ENCODE measurements around the gene MOB3B. TPM values are rescaled to one million over a fixed set of nuclear protein-coding genes. Genes with fewer than 3 reads are reported as not detected.

MOB3B gene
- total RNA-seq, 1 experiment from 2014 or later = 0.19 TPM

DNA sequence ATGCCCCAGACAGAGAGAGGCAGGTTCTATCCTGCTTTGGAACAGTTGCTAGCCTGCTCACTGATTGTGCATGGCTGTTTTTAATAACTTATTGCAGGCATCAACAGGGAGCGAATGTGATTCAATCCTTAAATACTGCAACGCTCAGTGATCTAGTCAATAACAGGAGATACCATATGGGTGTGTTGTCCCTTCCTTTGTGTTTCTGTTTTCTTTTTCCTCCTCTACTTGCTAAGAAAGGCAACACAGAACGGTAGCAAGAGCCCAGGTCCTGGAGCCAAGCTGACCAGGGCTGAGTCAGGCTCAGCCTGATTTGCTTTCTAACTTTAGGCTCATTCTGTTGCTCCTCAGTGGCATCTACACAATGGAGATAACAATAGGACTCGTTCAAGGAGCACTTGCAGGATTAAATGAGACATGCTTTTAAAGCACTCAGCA, 134.1 kb downstream of the MOB3B start:
- Histone ChIP-seq H3K36me3 (ENCODE audit: insufficient read depth, low read length, poor library complexity, severe bottlenecking) (no peaks in the 10 kb centered on the region), H3K9me3 (ENCODE audit: low read depth, low read length, poor library complexity, severe bottlenecking) (no peaks in the 10 kb centered on the region), H3K27me3 (replicated peaks; ENCODE audit: insufficient read depth, low read depth, low read length, poor library complexity) (no peaks in the 10 kb centered on the region), H3K4me1 (ENCODE audit: insufficient read depth, low read length, poor library complexity, severe bottlenecking) (no peaks in the 10 kb centered on the region), H3K27ac (ENCODE audit: low read depth, low read length, poor library complexity, severe bottlenecking) (no peak overlapping the region), H3K4me3 (ENCODE audit: low read depth, low read length, poor library complexity, severe bottlenecking) (no peak overlapping the region)
- BruUV-seq (replicated peaks) = no TSS peak
- ChIA-PET CTCF (no interaction called here), POLR2A (ENCODE audit: low non-redundant PET) (no interaction called here)
- intact Hi-C loops (cut with micrococcal nuclease; ENCODE audit: unreplicated experiment) = no loop called here
- TF ChIP-seq EZH2 (IDR thresholded peaks at IDR 0.05; ENCODE audit: borderline replicate concordance, low read depth, low read length, poor library complexity, severe bottlenecking) = no peak
- no peak for DNase-seq (ENCODE audit: low spot score)

DNA sequence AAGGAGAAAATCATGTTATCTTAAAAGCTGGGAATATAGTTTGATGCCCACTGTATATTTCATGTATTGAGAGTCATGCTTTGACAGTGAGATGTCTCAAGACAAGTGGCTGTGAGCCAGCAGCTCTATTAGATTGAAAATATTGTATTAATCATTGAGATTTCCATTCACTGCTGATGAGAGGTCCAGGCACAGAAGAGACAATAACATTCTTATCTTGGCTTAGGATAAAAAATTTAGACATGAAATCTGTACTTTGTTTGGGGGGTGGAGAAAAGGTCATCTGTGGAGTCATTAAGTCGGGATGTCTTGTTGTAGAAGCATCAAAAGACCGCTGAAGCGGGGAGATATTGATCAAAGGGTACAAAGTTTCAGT, 134.8 kb downstream of the MOB3B start:
- no peak overlapping the region for H3K27ac ChIP-seq (ENCODE audit: low read depth, low read length, poor library complexity, severe bottlenecking)
- H3K4me3 ChIP-seq (ENCODE audit: low read depth, low read length, poor library complexity, severe bottlenecking) = no peak overlapping the region
- no peaks in the 10 kb centered on the region for H3K4me1 ChIP-seq (ENCODE audit: insufficient read depth, low read length, poor library complexity, severe bottlenecking)
- ChIA-PET POLR2A (ENCODE audit: low non-redundant PET) (no interaction called here), CTCF (no interaction called here)
- no peak for TF ChIP-seq EZH2 (IDR thresholded peaks at IDR 0.05; ENCODE audit: borderline replicate concordance, low read depth, low read length, poor library complexity, severe bottlenecking)
- TF ChIP-seq, protein P1, sequence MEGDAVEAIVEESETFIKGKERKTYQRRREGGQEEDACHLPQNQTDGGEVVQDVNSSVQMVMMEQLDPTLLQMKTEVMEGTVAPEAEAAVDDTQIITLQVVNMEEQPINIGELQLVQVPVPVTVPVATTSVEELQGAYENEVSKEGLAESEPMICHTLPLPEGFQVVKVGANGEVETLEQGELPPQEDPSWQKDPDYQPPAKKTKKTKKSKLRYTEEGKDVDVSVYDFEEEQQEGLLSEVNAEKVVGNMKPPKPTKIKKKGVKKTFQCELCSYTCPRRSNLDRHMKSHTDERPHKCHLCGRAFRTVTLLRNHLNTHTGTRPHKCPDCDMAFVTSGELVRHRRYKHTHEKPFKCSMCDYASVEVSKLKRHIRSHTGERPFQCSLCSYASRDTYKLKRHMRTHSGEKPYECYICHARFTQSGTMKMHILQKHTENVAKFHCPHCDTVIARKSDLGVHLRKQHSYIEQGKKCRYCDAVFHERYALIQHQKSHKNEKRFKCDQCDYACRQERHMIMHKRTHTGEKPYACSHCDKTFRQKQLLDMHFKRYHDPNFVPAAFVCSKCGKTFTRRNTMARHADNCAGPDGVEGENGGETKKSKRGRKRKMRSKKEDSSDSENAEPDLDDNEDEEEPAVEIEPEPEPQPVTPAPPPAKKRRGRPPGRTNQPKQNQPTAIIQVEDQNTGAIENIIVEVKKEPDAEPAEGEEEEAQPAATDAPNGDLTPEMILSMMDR (conservative IDR thresholded peaks at IDR 0.05; ENCODE audit: low read depth, low read length) = no peak
- H3K36me3 ChIP-seq (ENCODE audit: insufficient read depth, low read length, poor library complexity, severe bottlenecking) = no peaks in the 10 kb centered on the region
- no TSS peak for BruUV-seq (replicated peaks)
- intact Hi-C loops (cut with micrococcal nuclease; ENCODE audit: unreplicated experiment) = no loop called here
- H3K9me3 ChIP-seq (ENCODE audit: low read depth, low read length, poor library complexity, severe bottlenecking) = no peaks in the 10 kb centered on the region
- no peaks in the 10 kb centered on the region for H3K27me3 ChIP-seq (replicated peaks; ENCODE audit: insufficient read depth, low read depth, low read length, poor library complexity)
- no peak for DNase-seq (ENCODE audit: low spot score)

DNA sequence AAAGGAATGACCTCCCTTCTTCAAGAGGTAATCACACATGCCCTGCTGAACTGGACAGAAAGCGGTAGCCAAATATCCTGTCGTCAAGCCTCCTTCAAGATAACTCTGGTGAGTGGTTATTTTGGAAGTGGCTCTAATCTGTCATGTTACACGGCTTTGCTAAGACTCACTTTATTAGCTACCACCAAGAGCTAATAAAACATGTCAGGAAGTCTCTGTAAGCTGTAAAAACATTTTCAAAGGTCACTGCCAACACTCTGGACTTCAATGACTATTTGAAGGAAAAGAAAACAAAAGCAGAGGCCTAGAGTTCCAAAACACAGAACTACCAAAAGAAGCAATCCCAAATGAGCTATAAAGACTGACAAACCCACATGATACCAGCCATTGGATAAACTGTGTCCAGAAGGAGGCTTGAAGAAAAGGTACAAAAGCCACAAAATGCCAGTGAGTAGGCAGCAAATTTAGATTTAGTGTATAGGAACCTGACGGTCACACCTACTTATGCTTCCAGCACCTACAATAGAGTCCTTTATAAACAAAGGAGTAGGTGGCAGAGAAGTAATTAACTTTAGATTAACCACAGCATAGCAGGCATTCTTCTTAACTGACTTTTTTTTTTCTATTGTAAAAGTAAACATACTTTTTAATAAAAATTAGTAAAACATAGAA, 135.3 kb downstream of the MOB3B start:
- ChIA-PET POLR2A (ENCODE audit: low non-redundant PET) (no interaction called here), CTCF (no interaction called here)
- Histone ChIP-seq H3K4me1 (ENCODE audit: insufficient read depth, low read length, poor library complexity, severe bottlenecking) (no peaks in the 10 kb centered on the region), H3K36me3 (ENCODE audit: insufficient read depth, low read length, poor library complexity, severe bottlenecking) (no peaks in the 10 kb centered on the region), H3K4me3 (ENCODE audit: low read depth, low read length, poor library complexity, severe bottlenecking) (no peak overlapping the region), H3K27ac (ENCODE audit: low read depth, low read length, poor library complexity, severe bottlenecking) (no peak overlapping the region), H3K27me3 (replicated peaks; ENCODE audit: insufficient read depth, low read depth, low read length, poor library complexity) (no peaks in the 10 kb centered on the region), H3K9me3 (ENCODE audit: low read depth, low read length, poor library complexity, severe bottlenecking) (no peaks in the 10 kb centered on the region)
- intact Hi-C loops (cut with micrococcal nuclease; ENCODE audit: unreplicated experiment) = no loop called here
- BruUV-seq (replicated peaks) = no TSS peak
- DNase-seq (ENCODE audit: low spot score) = no peak
- TF ChIP-seq EZH2 (IDR thresholded peaks at IDR 0.05; ENCODE audit: borderline replicate concordance, low read depth, low read length, poor library complexity, severe bottlenecking) = no peak
- TF ChIP-seq, protein P1 (conservative IDR thresholded peaks at IDR 0.05; ENCODE audit: low read depth, low read length) = no peak
